Measurements from ENCODE around the gene LIPF. TPM values are rescaled to one million over a fixed set of nuclear protein-coding genes. Genes with fewer than 3 reads are reported as not detected.

LIPF gene
- total and polyA plus RNA-seq, 2 of the 13 experiments (the other 11 are each of a cell fraction or from before 2014, with no cell fraction given) = not detected

DNA sequence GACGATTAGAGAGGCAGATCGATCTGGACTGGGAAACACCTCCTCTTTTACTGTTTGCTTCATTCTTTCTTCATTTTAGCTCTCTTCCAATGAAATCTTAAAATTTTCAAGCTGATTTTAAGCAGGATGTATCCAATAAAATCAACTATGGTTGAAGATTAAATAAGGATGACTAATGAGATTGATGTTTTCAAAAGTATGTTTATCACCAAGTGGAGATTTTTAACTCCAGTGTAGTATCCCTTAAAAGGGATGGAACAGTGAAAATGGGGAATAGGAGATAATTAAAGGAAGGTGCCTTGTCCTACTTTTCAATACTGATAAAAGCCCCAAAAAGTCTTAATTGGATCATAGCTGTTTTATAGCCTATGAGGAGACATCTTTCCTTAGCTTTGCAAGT lies 11.6 kb upstream of the LIPF start (continued):
- TF ChIP-seq, protein P1, sequence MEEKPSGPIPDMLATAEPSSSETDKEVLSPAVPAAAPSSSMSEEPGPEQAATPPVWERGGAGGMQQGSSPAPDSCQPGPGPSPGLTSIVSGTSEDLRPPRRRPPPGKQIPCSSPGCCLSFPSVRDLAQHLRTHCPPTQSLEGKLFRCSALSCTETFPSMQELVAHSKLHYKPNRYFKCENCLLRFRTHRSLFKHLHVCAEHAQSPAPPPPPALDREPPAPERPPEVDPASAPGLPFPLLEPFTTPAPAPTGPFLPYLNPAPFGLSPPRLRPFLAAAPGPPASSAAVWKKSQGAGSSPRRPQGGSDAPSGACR (CRISPR knock-in tag; IDR thresholded peaks at IDR 0.05) = no peak
- no peak for TF ChIP-seq PAWR (CRISPR knock-in tag; IDR thresholded peaks at IDR 0.05; ENCODE audit: borderline replicate concordance)
- TF ChIP-seq MYC (CRISPR knock-in tag; IDR thresholded peaks at IDR 0.05; ENCODE audit: borderline replicate concordance) = no peak
- TF ChIP-seq, protein P2, sequence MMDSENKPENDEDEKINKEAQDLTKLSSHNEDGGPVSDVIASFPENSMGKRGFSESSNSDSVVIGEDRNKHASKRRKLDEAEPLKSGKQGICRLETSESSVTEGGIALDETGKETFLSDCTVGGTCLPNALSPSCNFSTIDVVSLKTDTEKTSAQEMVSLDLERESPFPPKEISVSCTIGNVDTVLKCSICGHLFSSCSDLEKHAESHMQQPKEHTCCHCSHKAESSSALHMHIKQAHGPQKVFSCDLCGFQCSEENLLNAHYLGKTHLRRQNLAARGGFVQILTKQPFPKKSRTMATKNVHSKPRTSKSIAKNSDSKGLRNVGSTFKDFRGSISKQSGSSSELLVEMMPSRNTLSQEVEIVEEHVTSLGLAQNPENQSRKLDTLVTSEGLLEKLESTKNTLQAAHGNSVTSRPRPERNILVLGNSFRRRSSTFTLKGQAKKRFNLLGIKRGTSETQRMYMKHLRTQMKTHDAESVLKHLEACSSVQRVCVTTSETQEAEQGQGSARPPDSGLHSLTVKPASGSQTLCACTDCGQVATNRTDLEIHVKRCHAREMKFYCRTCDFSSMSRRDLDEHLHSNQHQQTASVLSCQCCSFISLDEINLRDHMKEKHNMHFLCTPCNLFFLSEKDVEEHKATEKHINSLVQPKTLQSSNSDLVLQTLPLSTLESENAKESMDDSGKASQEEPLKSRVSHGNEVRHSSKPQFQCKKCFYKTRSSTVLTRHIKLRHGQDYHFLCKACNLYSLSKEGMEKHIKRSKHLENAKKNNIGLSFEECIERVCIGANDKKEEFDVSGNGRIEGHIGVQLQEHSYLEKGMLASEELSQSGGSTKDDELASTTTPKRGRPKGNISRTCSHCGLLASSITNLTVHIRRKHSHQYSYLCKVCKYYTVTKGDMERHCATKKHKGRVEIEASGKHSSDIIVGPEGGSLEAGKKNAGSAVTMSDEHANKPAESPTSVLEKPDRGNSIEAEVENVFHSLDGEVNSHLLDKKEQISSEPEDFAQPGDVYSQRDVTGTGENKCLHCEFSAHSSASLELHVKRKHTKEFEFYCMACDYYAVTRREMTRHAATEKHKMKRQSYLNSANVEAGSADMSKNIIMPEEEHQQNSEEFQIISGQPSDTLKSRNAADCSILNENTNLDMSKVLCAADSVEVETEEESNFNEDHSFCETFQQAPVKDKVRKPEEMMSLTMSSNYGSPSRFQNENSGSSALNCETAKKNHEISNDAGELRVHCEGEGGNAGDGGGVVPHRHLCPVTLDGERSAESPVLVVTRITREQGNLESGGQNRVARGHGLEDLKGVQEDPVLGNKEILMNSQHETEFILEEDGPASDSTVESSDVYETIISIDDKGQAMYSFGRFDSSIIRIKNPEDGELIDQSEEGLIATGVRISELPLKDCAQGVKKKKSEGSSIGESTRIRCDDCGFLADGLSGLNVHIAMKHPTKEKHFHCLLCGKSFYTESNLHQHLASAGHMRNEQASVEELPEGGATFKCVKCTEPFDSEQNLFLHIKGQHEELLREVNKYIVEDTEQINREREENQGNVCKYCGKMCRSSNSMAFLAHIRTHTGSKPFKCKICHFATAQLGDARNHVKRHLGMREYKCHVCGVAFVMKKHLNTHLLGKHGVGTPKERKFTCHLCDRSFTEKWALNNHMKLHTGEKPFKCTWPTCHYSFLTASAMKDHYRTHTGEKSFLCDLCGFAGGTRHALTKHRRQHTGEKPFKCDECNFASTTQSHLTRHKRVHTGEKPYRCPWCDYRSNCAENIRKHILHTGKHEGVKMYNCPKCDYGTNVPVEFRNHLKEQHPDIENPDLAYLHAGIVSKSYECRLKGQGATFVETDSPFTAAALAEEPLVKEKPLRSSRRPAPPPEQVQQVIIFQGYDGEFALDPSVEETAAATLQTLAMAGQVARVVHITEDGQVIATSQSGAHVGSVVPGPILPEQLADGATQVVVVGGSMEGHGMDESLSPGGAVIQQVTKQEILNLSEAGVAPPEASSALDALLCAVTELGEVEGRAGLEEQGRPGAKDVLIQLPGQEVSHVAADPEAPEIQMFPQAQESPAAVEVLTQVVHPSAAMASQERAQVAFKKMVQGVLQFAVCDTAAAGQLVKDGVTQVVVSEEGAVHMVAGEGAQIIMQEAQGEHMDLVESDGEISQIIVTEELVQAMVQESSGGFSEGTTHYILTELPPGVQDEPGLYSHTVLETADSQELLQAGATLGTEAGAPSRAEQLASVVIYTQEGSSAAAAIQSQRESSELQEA (CRISPR knock-in tag; IDR thresholded peaks at IDR 0.05; ENCODE audit: not compliant biosample characterization) = no peak

Data from HepG2 (cell line).